HG02588 (cell line): ENCODE data around the gene ATP6V1A.

Source experiments
- ATAC-seq: cut with Tn5 transposase; IDR thresholded peaks from one replicate; pipeline ENCODE4 v1.9.1; 2021; ENCODE audit warnings: mild to moderate bottlenecking, moderate library complexity; ENCODE audit not compliant: unreplicated experiment

ATP6V1A gene

GRCh38 chr3:113745756-113746547 lies 883 bp upstream of the ATP6V1A start, which contains the start of gene NAA50:
Gene NAA50, minus strand, starts transcription at chr3:113746249. Its CDS starts 300 bp downstream, at chr3:113745949.
- peak; percentile 47 for ATAC-seq

DNA sequence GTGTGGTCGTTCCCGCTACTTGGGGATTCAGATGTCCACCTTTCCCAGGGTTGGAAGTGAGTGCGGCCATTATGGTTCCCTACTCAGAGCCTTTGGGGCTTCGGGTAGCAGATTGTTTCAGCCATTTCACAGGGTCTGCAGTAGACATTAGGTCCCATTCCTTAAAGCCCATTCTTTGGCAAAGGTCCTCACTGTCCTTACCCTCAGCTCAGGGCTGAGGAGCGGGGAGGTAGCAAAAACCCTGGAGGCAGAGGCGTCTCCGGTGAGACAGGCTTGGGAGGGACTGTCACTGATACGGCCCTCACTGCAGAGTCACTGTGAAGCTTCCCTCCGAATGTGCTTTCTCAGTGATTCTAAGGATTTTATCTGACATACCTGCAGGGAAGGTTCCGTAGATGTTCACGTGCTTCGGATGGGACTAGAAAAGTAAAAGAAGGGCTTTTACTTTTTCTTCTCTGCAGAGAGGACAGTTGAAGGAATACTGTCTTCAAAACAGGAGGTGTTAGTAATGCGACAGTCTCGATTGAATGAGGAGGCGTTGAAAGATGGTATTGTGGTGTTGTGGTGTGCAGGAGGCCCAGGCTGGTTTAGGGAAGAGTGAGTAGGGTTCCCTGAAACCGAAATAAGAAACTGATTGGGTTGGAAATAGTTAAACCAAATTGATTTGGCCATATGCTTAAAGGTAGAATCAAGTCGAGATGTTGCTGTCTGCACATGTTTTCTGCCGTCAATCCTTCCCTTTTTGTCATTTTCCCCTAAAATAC lies 630 bp downstream of the ATP6V1A start:
- ATAC-seq, result peak; percentile 5

- no peak for ATAC-seq
These were observed 4.3 kb downstream of the ATP6V1A start for GRCh38 chr3:113751141-113751540.

DNA sequence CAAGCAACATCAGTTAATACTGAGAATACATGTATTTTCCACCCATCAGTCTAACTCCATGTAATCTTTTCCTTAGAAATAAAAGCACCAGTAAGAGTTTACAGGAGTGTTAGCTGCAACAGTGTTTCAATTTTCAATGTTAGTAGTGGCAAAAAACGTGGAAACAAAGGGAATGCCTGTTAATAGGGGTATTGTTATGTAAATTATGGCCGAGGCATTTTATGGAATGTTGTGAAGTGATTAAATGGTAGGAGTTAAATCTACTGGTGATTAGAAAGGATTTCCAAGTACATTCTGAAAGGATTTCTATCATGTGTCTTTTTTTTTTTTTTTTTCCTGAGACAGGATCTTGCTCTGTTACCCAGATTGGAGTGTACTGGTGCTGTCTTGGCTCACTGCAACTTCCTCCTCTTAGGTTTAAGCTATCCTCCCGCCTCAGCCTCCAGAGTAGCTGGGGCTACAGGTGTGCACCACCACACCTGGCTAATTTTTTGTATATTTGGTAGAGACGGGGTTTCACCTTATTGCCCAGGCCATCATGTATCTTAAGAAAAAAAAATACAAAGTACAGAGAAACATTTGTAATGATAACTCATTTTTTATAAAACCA lies 6.6 kb downstream of the ATP6V1A start:
- no peak for ATAC-seq

DNA sequence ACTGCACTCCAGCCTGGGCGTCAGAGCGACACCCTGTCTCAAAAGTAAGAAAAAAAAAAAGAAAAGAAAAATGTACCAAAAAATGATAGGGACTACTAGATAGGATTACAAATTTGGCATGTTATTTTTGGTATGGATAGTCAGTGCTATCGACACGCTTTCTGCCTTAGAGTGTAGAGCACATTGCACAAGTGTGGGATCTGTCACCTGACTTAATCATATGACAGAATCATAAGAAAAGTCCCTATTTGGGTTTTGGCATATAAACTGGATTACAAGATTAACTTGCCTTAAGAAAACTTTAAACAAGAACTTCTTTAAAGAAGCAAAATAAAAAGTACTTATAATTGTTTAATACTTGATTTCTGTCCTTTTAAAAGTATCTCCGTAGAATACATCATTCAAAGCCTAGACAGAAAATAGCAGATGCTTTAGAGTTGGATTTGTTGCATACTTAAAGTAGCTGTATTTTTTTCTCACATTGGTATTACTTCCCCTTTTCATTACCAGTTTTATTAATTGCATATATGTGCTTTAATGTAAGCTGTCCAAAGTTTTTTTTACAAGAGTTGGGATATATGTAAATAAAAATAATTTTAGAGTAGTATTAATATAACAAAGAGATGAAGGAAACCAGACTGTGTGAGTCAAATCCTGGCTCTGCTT lies 7.8 kb downstream of the ATP6V1A start:
- no peak for ATAC-seq

- no peak for ATAC-seq
These were observed 11.7 kb downstream of the ATP6V1A start for GRCh38 chr3:113758389-113759024.

DNA sequence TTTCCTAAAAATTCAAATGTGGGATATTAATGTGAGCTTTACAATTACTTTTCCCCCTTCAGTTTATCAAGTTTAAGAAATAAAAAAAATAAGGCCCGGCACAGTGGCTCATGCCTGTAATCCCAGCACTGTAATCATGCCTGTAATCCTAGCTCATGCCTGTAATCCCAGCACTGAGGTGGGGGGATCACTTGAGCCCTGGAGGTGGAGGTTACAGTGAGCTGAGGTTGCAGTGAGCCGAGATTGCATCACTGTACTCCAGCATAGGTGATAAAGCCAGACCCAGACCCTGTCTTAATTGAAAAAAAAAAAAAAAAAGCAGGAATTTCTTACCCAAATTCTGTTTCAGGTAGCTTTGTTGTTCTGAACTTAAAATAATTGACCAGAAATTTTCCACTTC lies 17.9 kb downstream of the ATP6V1A start:
- ATAC-seq, result no peak

DNA sequence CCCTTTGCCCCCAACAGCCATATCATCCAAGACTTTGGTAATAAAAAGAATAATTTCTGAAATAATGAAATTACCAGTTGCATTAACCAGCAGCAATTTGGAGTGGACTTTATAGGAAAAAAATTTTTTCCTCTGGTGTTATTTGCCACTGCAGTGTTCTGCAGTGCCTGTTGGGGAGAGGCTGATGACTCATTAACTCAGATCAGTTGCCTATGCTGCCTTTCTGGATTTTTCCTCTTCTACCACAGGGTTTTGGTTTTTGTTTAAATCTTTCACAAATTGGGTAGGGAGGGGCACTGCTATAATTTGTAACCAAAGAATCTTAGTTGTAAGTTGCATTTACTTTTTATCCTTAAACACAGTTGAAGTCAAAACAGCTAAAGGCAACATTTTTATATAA lies 22.7 kb downstream of the ATP6V1A start:
- ATAC-seq, result peak; percentile 58

GRCh38 chr3:113771993-113772392 lies 25.2 kb downstream of the ATP6V1A start:
- no peak for ATAC-seq

DNA sequence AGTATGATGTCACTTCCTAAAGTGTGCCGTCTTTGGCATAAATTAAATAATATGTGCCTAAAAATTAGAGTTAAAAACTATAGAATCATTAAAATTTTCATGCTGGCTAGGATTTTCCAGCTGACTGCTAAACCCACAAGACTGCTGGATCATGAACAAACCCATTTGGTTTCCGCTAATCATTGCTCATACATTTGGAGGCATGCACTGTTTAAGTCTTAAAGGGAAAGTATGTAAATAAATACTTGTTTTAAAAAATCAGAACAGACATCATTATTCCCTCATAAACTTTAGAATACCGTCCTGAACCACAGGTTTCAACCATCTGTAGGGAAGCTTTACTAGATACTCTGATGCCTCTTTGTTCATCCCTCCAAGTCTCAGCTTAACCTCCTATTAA lies 26.5 kb downstream of the ATP6V1A start:
- no peak for ATAC-seq

DNA sequence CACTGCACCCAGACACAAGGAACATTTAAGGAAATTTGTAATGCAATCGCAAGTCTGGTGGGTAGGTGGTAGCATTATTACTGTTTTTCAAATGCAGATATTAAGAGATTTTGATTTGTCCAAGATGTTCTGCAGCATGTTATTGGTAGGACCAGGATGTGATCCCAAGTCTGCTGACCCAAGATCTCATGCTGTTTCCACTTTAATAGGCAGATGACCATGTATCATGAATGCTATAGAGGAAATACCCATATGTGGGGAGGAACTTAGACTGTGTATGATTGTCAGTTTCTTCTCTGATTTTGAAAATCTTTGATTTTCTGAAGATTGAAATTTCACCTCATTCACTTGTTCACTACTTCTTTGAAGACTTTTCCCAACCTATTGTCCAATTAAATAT lies 28.7 kb downstream of the ATP6V1A start:
- no peak for ATAC-seq

- ATAC-seq, result no peak
These were observed 29.7 kb downstream of the ATP6V1A start for GRCh38 chr3:113776564-113776963.

- peak; percentile 69 for ATAC-seq
These were observed 36.6 kb downstream of the ATP6V1A start for GRCh38 chr3:113783463-113783862.

DNA sequence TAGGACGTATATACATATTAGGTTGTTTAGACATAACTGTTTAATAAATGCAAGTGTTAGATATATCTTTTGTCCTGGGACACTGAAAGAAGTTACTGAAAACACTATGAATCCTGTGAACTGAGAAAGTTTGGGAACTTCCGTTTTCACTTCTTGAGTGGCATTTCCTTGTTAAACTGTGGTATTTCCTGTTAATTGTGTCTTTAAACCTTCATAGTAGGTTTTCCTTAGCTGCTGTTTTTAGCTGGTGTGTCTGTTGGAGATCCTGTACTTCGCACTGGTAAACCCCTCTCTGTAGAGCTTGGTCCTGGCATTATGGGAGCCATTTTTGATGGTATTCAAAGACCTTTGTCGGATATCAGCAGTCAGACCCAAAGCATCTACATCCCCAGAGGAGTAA lies 37.1 kb downstream of the ATP6V1A start:
- no peak for ATAC-seq

DNA sequence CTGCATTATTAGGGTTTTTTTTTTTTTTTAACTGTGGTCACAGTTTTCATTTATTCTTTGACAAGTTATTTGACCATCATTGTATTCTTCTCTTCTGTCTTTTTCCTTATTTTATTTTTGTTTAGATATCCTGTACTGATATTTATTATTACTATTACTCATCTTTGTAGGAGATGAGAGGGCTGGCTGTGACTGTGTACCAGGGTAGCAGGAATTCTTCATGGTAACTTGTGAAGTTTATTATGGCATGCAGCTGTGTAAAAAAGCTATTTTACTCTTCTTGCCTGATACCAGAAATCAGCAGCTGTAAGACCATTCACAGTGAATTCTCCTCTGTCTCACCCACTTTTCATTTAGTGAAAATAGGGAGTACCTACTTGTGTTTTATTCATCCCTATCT lies 44.5 kb downstream of the ATP6V1A start:
- no peak for ATAC-seq

- no peak for ATAC-seq
These were observed 47.7 kb downstream of the ATP6V1A start for GRCh38 chr3:113794526-113794925.

DNA sequence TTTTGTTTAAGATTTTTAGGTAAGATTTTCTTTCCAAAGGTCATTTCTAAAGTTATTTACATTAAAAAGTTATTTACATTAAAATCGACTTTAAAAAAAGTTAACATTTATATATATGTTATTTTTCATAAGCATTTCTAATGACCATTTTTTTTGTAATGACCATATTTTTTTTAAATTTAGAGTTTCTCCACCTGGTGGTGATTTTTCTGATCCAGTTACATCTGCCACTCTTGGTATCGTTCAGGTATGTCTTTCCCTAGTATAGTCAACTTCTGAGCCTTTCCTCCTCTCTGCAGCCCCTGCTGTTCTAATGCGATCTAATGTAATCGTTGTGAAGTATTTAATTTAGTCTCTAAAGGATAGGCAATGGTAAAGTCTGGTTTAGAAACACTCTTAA lies 48.9 kb downstream of the ATP6V1A start:
- no peak for ATAC-seq

GRCh38 chr3:113802795-113803455 lies 56.1 kb downstream of the ATP6V1A start:
- no peak for ATAC-seq

DNA sequence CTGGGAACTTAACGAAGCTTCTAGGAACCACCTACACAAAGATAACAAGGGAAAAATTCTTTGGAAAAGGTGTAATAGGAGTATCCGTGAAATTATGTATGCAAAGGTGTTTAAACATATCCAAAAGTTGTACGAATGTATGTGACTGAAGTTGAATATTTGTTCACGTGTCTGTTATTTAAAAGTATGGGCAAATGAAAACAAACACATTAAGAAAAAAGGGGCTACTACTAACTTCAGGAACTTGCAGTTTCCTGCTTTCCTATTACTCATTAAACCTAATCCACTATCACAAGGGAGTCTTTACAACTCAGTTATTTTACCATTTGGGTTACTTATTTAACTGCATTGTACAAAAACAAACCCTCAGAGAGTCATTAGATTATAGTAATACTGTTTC lies 57.8 kb downstream of the ATP6V1A start:
- no peak for ATAC-seq

DNA sequence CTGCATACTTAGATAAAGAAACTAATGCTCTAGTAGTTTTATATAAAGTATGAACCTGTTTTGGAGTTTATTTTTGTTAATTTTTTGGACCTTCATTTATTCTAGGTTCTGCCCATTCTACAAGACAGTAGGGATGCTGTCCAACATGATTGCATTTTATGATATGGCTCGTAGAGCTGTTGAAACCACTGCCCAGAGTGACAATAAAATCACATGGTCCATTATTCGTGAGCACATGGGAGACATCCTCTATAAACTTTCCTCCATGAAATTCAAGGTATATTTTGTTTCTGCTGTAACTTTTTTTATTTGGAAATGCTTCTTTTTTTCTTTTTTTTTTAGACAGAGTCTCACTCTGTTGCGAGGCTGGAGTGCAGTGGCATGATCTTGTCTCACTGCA lies 58.4 kb downstream of the ATP6V1A start:
- ATAC-seq, result no peak
